TTC549 (cell line): ENCODE data around the gene CAMP.
"Not testable (repeated sequence)": the region's sequence is repeated elsewhere in the genome, so short reads cannot be mapped to it uniquely, and the experiment has no call there.

Source experiments
- FAIRE-seq: peaks from 2 replicates; lab custom pipeline; 2012; peaks lifted over from hg19 to GRCh38; lab: Jason Lieb, UNC

Gene CAMP, protein sequence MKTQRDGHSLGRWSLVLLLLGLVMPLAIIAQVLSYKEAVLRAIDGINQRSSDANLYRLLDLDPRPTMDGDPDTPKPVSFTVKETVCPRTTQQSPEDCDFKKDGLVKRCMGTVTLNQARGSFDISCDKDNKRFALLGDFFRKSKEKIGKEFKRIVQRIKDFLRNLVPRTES

DNA sequence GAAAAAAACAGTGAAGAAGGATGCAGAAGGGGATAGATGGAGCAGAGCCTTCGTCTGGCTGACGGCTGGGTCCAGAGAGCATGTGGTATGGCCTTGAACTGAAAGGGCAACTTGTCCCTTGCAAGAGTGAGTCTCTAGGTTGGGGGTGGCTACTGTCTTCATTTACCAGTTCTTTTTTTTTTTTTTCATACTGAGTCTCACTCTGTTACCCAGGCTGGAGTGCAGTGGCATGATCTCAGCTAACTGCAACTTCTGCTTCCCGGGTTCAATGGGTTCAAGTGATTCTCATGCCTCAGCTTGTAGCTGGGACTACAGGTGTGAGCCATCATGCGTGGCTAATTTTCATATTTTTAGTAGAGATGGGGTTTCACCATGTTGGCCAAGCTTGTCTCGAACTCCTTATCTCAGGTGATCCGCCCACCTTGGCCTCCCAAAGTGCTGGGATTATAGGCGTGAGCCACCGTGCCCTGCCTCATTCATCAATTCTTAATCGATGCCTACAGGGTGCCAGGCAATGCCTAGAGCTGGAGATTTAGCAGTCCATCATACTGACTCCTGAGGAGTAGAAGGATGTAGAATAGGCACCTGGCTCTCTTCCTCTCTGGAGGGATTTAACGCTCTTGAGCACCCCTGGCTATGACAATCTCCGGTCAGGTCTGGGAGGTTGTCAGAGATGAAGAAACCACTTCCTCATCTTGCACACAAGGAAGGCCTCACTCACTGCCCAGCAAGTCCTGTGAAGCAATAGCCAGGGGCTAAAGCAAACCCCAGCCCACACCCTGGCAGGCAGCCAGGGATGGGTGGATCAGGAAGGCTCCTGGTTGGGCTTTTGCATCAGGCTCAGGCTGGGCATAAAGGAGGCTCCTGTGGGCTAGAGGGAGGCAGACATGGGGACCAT is at the start of gene CAMP:
TSS of gene CAMP (plus strand) at position 880 of the 898 bp plus-strand sequence. CDS start at position 897, 17 bp downstream.
- no peak for FAIRE-seq

DNA sequence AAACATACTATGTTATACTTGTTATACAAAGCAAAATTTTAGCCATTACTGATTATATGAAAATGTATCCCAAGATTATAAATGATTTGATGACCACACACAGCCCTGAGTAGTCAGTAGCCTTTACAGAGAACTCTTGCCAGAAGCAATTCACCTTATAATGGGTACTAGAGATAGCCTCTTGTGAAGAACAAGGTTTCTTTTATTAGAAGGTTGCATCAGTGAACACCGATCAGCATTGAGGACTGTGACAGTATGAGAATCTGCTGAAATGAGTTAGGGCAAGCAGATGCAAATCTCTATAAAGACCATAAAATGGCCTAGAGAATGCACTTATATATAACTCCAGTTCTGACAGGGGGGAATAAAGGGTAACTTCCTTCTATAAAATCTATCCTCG is 45.2 kb upstream of the CAMP start:
- no peak for FAIRE-seq

DNA sequence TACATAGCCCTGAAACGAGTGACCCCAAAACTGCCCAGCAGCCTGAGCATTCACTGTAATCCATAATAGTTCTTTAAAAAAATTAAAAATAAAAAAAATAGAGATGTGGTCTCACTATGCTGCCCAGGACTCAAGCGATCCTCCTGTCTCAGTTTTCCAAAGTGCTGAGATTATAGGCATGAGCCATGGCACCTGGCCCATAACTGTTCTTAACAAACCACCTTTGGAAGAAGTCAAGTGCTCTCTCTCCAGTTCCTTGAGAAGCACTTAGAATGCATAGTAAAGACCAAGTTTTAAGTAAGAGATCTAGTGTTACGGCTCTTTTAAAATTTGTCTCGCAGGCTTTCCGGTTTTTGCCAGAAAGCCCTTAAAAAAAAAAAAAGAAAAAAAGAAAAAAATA is 43.3 kb upstream of the CAMP start:
- no peak for FAIRE-seq

DNA sequence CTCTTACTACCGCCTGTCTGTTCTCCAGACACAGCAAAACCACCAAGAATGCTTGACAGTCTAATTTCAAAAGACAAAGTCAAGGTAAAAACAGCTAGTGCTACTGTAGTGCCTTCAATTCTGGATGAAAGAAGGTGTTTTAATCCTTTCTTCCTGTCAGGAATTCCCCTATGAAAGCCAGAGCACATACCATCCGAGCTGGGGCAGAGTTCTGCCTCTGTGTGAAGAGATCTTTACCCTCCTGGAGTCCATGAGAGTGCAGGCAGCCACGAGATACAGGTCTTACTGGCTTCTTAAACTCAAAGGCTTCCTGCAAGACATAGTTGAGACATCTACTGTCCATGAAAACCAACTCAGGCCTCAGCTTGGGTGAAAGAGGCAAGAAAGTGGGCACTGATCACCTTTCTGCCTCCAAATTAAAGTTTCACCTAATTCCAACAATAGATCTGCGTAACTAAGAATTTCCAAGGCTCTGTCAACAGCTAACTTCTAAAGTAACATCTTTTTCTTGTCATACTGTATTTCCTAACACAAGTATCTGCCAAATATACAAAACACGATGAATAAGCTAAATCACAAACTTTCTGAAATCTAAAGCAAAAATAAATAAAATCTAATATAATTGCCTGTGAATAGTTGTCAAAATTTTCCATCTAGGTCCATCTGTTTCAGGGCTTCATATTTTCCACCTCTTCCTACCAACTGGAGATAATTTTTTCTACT is 42.6 kb upstream of the CAMP start:
- FAIRE-seq: no peak

DNA sequence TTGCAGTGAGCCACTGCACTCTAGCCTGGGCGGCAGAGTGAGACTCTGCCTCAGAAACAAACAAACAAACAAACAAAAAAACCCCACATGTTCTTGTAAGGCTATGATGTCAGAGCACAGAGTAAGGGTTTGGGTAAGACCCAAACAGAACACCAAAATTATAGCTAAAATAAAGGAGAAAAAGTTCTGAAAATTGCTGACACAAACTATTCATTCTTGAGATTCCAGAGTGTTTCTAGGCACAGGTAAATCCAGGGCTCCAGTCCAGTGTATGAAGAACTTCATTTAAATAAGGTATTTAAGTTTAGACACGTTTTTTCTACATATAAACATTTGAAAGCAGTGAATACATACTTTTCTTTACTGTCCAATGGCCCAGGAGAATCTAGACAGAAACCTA is 39.0 kb upstream of the CAMP start:
- FAIRE-seq: no peak

DNA sequence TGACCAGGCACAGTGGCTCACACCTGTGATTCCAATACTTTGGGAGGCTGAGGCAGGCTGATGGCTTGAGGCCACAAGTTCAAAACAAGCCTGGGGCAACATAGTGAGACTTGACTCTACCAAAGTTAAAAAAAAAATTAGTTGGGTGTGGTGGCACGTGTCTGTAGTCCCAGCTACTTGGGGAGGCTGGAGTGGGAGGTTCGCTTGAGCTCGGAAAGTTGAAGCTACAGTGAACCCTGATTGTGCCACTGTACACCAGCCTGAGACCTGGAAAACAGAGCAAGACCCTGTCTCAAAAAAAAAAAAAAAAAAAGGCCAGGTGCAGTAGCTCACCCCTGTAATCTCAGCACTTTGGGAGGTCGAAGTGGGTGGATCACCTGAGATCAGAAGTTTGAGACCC is 38.2 kb upstream of the CAMP start:
- FAIRE-seq: no peak

DNA sequence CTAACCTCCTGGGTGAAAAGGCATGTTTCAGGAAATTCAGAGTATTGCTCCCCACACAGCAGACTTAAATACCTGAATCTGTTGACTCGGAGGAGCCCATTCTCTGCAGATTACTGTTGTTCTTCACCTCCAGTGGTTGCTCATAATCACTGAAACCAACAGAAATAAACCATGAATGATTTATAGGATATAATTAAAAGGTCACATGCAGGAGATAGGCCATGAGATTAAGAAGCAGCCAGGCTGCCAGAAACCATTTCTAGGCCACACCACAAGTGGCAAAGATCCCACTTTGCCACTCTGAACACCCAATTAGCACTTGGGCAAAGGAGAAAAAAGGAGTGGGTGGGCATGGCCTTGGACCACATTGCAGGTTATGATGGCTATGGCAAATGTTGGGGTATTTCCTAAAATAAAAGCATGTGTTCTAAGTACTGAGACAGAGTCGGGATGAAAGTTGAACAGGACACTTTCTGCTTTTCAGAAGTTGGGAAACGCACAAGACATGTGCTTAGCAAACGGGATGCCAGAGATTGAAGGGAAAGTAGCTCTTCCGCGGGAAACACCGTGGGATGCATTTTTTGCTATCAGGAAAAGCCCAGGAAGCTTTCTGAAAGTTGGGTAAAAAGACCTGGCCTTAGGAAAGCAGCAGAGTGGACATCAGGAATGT is 36.5 kb upstream of the CAMP start:
- no peak for FAIRE-seq

DNA sequence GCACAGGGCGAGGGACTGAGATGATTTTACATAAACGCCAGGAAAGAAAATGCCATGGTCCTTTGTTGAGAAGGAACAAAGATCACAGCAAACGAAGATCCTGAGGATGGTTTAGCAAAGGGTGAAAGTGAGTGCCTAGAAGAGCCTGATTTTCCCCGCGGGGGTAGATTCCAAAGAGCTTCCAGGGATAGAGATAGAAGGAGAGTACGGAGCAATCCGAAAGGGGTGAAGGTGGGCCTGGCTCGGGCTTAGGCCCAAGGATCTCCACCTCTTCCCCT is 36.1 kb upstream of the CAMP start:
- no peak for FAIRE-seq

DNA sequence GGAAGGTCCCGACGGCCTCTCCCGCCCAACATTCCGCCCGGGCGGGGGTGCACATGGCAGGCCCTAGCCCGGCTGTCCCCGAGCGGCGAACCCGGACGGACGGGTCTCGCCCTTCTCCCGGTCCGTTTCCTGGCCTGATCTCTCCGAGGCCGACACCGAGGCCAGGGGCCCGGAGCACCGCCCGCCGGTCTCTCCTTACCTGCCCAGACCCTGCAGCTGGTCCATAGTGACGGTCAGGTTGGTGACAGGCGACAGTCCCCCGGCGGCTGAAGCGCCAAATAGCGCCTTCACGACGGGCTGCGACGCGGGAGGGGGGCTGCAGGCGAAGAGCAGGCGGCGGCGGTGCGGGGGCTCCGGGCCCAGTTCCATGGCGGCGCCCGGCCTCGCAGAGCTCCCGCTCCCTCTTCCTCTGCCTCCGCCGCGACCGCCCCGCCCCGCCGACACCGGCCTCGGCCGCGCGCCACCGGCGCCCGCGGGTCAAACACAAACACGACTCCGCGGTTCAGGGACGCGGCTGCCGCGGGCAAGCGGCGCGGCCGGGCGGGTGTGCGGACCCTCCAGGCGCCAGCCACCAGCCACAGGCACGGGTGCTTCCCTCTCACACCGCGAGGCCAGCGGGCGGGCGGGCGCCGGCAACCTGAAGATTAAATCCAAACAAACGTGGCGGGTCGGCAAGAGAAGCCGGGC is 35.6 kb upstream of the CAMP start:
- no peak for FAIRE-seq

DNA sequence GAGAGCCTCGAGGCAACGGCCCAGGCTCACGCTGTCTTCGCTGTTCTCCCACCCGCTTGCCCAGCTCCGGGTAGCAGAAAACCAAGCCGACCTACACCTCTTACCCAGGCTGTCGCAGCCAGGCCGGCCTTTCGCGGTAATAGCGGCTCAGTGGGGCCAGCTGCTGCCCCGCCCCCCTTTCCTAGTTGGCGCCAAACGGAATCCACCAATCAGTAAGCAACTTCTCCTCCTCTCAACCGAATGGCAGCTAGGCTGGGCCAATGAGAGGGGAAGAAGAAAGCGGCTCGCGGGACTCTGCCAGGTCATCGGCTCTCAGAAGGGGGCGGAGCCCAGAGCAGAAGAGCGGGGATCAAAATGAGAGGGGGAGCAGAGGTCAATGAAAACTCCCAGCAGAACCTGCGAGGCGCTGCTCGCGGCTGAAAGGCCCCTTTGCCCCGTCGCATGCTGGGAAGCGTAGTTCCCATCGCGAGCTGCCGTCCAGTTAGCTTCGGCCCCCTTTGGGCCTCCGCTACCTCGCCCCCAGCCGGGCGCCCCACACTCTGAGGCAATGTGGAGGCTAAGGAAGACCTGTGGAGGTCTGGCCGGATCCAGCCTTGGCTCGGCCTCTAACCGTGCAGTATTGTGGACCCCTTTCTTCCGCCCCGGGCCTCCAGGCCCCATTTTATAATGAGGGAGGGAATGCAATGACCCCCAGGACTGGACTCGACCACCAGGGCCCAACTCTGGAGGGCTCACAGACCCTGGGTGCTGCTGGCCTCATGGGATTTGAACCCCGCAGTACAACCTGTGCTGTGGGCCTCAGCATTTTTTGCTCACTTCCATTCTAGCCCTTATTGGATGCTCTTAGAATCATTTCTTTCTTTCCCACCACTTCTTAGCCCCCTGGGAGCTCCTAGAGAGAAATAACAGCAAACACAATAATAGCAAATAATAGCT is 34.8 kb upstream of the CAMP start, which contains the start of gene CDC25A:
TSS of gene CDC25A (minus strand) at position 152 of the 936 bp plus-strand sequence. CDS start 470 bp downstream, outside the sequence.
- FAIRE-seq: peak; percentile 95

DNA sequence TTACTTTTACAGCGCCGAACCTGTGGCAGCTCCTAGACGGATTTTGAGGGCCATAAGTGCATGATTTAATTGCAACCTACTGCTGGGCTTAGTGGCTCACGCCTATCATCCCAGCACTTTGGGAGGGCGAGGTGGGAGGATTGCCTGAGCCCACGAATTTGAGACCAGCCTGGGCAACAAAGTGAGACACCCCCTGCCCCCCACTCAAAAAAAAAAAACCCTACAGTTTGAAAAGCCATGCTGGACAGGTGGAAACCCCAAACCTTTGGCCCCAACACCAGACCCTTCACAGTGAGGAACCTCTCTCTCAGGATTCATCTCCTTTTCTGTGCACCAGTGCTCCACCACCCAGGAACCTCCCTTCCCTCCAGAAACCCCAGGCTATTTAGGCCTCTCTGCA is 34.0 kb upstream of the CAMP start:
- FAIRE-seq: no peak

DNA sequence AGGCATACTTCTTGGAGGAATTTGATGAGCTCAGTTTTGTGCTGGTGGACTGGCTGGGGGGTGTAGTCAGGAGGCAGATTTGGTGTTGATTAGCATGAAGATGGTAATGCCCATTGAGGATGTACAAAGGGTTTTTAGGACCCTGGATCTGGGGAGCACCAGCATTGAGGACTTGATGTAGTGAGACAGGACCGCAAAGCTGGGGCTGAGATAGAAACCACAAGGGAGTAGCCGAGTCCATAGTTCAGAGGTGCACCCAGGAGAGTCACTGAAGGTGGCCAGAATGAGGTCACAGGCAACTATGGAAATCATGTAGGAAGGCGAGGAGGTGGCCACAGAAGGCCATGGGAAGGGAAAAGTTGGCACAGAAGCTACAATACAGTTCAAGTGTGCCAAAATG is 32.4 kb upstream of the CAMP start:
- FAIRE-seq: no peak

DNA sequence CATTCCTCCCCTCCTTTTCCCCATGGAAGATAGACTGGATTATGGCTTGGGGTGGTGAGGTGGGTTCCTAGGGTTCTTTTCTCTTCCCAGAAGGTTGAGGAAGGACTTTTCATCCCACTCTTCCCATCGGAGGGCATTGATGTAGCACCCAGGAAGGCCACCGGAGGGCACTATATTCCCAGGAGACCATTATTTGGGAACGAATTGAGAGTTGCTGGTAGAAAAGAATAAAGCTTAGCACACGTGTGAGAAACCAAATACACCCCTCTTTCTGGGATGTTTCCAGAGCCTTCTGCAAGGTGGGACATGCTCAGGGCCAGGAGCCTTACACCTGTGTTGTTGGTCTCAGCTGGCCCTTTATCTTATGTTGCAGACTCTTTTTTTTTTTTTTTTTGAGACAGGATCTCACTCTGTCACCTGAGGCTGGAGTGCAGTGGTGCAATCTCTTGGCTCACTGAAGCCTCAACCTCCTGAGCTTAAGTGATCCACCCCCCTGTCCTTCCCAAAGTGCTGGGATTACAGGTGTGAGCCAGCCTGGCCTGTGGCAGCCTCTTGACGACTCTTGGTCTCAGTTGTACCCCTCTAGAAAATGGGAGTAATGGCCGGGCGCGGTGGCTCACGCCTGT is 28.7 kb upstream of the CAMP start:
- no peak for FAIRE-seq

DNA sequence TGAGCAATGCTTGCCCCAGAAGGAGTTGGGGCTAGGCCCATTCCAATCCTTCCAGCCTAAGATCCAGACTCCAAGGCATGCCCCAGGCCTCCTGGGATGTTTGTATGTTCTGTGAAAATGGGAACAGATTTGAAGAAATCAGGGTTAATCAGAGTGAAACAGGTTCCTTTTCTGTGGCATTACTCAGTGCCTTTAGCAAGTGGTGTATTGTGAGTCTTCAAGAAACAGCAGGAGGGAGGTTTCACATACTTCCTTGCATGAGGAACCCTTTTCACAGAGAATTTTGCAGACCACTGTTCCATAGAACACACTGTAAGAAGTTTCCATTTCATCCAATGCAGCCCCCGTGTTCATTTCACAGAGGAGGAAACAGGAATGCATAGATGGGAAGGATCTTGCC is 26.7 kb upstream of the CAMP start:
- FAIRE-seq: no peak

DNA sequence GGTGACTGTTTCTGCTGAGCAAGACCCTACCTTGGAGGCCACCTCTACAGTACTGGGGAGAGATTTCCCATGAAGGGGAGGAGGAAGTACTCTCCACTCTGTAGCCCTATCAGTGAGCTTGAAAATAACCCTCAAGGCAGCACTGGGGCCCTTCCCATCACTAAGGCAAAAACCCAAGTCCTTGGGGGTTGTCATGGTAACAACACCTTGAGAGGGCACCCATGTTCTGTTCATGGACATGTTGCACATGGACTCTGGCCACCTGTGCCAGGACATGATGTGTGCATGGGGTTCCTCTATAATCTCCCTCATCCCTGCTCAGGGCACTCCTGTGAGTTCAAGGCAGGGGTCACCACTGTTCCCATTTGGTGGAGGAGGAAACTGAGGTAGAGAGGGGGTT is 24.2 kb upstream of the CAMP start:
- FAIRE-seq: no peak

DNA sequence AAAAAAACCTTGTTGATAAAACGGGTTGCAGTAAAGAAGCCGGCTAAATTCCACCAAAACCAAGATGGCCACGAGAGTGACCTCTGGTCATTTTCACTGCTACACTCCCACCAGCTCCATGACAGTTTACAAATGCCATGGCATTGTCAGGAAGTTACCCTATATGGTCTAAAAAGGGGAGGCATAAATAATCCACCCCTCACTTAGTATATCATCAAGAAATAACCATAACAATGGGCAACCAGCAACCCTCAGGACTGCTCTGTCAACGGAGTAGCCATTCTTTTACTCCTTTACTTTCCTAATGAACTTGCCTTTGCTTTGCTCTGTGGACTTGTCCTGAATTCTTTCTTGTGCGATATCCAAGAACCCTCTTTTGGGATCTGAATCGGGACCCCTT is 20.7 kb upstream of the CAMP start:
- no peak for FAIRE-seq

DNA sequence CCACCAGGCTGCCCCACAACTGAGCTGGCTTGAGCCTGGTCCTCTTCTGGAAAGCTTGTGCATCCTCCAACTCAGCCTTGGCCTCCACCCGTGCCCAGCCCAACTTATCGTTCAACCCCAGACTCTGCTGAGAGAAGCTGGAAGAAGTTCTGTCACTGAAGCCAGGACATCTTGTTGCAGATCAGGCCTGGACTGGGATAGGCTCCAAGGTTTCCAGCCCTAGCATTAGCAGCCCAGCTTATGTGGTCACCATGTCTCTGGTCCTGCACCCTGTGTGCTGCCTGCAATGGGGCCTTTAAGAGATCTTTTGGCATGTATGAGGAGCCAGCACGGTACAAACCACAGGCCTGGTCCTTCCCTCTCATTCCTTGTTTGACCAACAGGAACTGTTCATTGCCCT is 15.2 kb upstream of the CAMP start:
- FAIRE-seq: no peak

DNA sequence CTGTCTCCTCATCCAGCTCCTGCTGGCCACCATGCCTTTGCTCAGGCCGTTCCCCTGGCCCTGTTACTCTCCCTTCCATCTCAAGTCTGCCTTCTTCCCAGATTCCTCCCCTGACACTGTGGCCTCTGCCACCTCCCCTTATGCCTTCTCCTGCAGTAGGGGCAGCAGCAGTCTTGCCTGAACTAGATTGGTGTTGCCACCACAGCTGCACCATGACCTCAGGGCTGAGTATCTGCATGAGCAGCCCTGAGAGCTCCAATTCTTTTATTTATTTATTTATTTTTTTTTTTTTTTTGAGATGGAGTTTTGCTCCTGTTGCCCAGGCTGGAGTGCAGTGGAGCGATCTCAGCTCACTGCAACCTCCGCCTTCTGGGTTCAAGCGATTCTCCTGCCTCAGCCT is 13.8 kb upstream of the CAMP start:
- no peak for FAIRE-seq

DNA sequence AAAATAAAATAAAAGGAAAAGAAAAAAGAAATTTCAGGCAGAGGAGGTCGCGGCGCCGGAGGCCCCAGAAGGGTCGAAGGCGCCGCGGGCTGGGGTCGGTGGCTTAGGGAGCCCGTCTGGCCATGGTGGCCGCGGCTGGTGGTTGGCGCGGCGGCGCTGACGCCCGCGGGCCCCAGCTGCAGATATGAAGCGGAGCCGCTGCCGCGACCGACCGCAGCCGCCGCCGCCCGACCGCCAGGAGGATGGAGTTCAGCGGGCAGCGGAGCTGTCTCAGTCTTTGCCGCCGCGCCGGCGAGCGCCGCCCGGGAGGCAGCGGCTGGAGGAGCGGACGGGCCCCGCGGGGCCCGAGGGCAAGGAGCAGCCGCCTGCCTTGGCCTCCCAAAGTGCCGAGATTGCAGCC is 12.8 kb upstream of the CAMP start:
- FAIRE-seq: not testable (repeated sequence)

DNA sequence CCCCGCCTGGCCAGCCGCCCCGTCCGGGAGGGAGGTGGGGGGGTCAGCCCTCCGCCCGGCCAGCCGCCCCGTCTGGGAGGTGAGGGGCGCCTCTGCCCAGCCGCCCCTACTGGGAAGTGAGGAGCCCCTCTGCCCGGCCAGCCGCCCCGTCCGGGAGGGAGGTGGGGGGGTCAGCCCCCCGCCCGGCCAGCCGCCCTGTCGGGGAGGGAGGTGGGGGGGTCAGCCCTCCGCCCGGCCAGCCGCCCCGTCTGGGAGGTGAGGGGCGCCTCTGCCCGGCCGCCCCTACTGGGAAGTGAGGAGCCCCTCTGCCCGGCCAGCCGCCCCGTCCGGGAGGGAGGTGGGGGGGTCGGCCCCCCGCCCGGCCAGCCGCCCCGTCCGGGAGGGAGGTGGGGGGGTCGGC is 11.5 kb upstream of the CAMP start:
- FAIRE-seq: not testable (repeated sequence)

DNA sequence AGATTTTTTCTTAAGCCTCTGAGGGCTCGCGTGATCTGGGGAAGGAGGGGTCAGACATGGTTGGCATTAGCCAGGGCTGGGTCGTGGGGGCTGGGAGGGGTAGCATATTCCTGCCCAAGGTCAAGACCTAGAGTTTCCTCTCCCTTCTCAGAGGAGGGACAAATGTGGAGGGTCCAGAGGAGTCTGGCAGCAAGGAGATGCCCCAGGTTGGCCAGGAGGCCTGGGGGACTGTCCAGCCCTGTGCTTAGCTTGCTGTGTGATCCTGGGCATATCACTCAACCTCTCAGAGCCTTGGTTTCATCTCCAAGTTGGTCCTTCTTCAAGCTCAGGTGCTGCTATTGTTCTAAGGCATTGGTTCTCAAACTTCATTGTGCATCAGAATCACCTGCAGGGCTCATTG is 9.1 kb upstream of the CAMP start:
- no peak for FAIRE-seq
